Stimulated activated naive CD8-positive, alpha-beta T cell treated with anti-CD3 and anti-CD28 coated beads, Interleukin-15, amount 100 ng/mL, for 72 hours (primary cell): ENCODE data around the gene MAP2K5.

Experiments
- ATAC-seq: fragments of 150-1000 bp; cut with Tn5 transposase; 2 replicates; pipeline ENCODE4 v1.10.0; 2021; ENCODE audit warnings: mild to moderate bottlenecking, moderate library complexity
- DNase-seq, 2 donors: peaks; one replicate each; pipeline ENCODE4 v3.0.0; 2021 to 2022
- H3K27ac Mint-ChIP-seq, 2 donors: one replicate each; pipeline ENCODE4 v1.8.0; 2022; ENCODE audit warnings: mild to moderate bottlenecking in 2 of 2, mixed read lengths in 2 of 2, moderate library complexity in 2 of 2
- H3K27me3 Mint-ChIP-seq: one replicate; pipeline ENCODE4 v1.8.0; 2022; ENCODE audit warnings: mixed read lengths
- H3K4me1 Mint-ChIP-seq: one replicate; pipeline ENCODE4 v1.8.0; 2022; ENCODE audit warnings: mild to moderate bottlenecking, mixed read lengths
- H3K4me3 Mint-ChIP-seq, 2 donors: one replicate each; pipeline ENCODE4 v1.8.0; 2022; ENCODE audit warnings: mild to moderate bottlenecking in 2 of 2, mixed read lengths in 2 of 2, moderate library complexity in 1 of 2
- H3K9me3 Mint-ChIP-seq, 2 donors: one replicate each; pipeline ENCODE4 v1.8.0; 2022; ENCODE audit warnings: mixed read lengths in 2 of 2

MAP2K5 gene

GRCh38 chr15:67723294-67724024 lies 181.0 kb downstream of the MAP2K5 start:
- H3K27me3 Mint-ChIP-seq: no peaks in the 10 kb centered on the region
- no peaks in the 10 kb centered on the region for H3K9me3 Mint-ChIP-seq

GRCh38 chr15:67724691-67725375 lies 182.3 kb downstream of the MAP2K5 start:
- no peaks in the 10 kb centered on the region for H3K9me3 Mint-ChIP-seq
- no peak for ATAC-seq
- no peak for DNase-seq
- H3K4me3 Mint-ChIP-seq: no peak overlapping the region
- no peaks in the 10 kb centered on the region for H3K27me3 Mint-ChIP-seq
- peak overlapping the region in 1 of 2 donors; percentile 13 for H3K27ac Mint-ChIP-seq
- H3K4me1 Mint-ChIP-seq: peaks cover 11% of the 10 kb centered on the region

More at GRCh38 chr15:67723294-67724024, 181.0 kb downstream of the MAP2K5 start:
- ATAC-seq (no peak), DNase-seq (no peak)
- Mint-ChIP-seq H3K4me3 (no peak overlapping the region), H3K4me1 (peaks cover 10% of the 10 kb centered on the region), H3K27ac (no peak overlapping the region)

- Mint-ChIP-seq H3K4me3 (no peak overlapping the region), H3K9me3 (no peaks in the 10 kb centered on the region), H3K27me3 (no peaks in the 10 kb centered on the region), H3K4me1 (peaks cover 19% of the 10 kb centered on the region), H3K27ac (no peak overlapping the region)
- no peak for DNase-seq
- ATAC-seq: no peak
Measured at GRCh38 chr15:67730135-67730534, 187.6 kb downstream of the MAP2K5 start.

GRCh38 chr15:67731112-67731721 lies 188.7 kb downstream of the MAP2K5 start:
- H3K27me3 Mint-ChIP-seq: no peaks in the 10 kb centered on the region
- H3K9me3 Mint-ChIP-seq: no peaks in the 10 kb centered on the region
- ATAC-seq (no peak), DNase-seq (no peak)
- no peak overlapping the region for H3K27ac Mint-ChIP-seq
- H3K4me3 Mint-ChIP-seq: no peak overlapping the region
- peaks cover 28% of the 10 kb centered on the region for H3K4me1 Mint-ChIP-seq

GRCh38 chr15:67732164-67732563 lies 189.7 kb downstream of the MAP2K5 start:
- no peaks in the 10 kb centered on the region for H3K9me3 Mint-ChIP-seq
- peaks cover 28% of the 10 kb centered on the region for H3K4me1 Mint-ChIP-seq
- no peak overlapping the region for H3K4me3 Mint-ChIP-seq
- no peak overlapping the region for H3K27ac Mint-ChIP-seq
- no peaks in the 10 kb centered on the region for H3K27me3 Mint-ChIP-seq
- DNase-seq (no peak), ATAC-seq (no peak)

GRCh38 chr15:67732671-67733374 lies 190.3 kb downstream of the MAP2K5 start:
- peaks cover 28% of the 10 kb centered on the region for H3K4me1 Mint-ChIP-seq
- H3K27me3 Mint-ChIP-seq: no peaks in the 10 kb centered on the region
- no peak overlapping the region for H3K27ac Mint-ChIP-seq
- no peak for ATAC-seq
- DNase-seq: no peak
- H3K9me3 Mint-ChIP-seq: no peaks in the 10 kb centered on the region
- no peak overlapping the region for H3K4me3 Mint-ChIP-seq

- Mint-ChIP-seq H3K4me1 (peaks cover 24% of the 10 kb centered on the region), H3K27me3 (no peaks in the 10 kb centered on the region), H3K9me3 (no peaks in the 10 kb centered on the region), H3K27ac (no peak overlapping the region), H3K4me3 (no peak overlapping the region)
- DNase-seq: no peak
- no peak for ATAC-seq
Measured at GRCh38 chr15:67735896-67736295, 193.4 kb downstream of the MAP2K5 start.

GRCh38 chr15:67736810-67737209 lies 194.3 kb downstream of the MAP2K5 start:
- ATAC-seq: no peak
- Mint-ChIP-seq H3K27ac (no peak overlapping the region), H3K4me1 (peaks cover 28% of the 10 kb centered on the region), H3K4me3 (no peak overlapping the region), H3K27me3 (no peaks in the 10 kb centered on the region), H3K9me3 (no peaks in the 10 kb centered on the region)
- DNase-seq: no peak

- DNase-seq (no peak), ATAC-seq (no peak)
- Mint-ChIP-seq H3K27me3 (no peaks in the 10 kb centered on the region), H3K9me3 (no peaks in the 10 kb centered on the region), H3K27ac (no peak overlapping the region), H3K4me3 (no peak overlapping the region), H3K4me1 (peaks cover 31% of the 10 kb centered on the region)
Measured at GRCh38 chr15:67738056-67738455, 195.6 kb downstream of the MAP2K5 start.

- DNase-seq: no peak
- ATAC-seq: no peak
- no peak overlapping the region for H3K27ac Mint-ChIP-seq
- no peak overlapping the region for H3K4me3 Mint-ChIP-seq
- H3K4me1 Mint-ChIP-seq: peaks cover 46% of the 10 kb centered on the region
- no peaks in the 10 kb centered on the region for H3K27me3 Mint-ChIP-seq
- H3K9me3 Mint-ChIP-seq: no peaks in the 10 kb centered on the region
Measured at GRCh38 chr15:67740405-67740804, 197.9 kb downstream of the MAP2K5 start.

GRCh38 chr15:67741308-67741707 lies 198.8 kb downstream of the MAP2K5 start:
- DNase-seq (no peak), ATAC-seq (no peak)
- Mint-ChIP-seq H3K27ac (no peak overlapping the region), H3K9me3 (no peaks in the 10 kb centered on the region), H3K4me1 (peaks cover 46% of the 10 kb centered on the region), H3K27me3 (no peaks in the 10 kb centered on the region), H3K4me3 (no peak overlapping the region)

- Mint-ChIP-seq H3K27me3 (no peaks in the 10 kb centered on the region), H3K4me1 (peaks cover 54% of the 10 kb centered on the region), H3K9me3 (no peaks in the 10 kb centered on the region), H3K4me3 (no peak overlapping the region), H3K27ac (peak overlapping the region; percentile 59 to 62)
- DNase-seq: no peak
- no peak for ATAC-seq
Measured at GRCh38 chr15:67743558-67743957, 201.1 kb downstream of the MAP2K5 start.

- Mint-ChIP-seq H3K4me3 (peak overlapping the region; percentile 24 to 51), H3K4me1 (peaks cover 55% of the 10 kb centered on the region), H3K27me3 (no peaks in the 10 kb centered on the region), H3K9me3 (no peaks in the 10 kb centered on the region), H3K27ac (peak overlapping the region; percentile 95 to 96)
- ATAC-seq: peak; percentile 42
- DNase-seq: no peak
Measured at GRCh38 chr15:67744331-67745072, 202.0 kb downstream of the MAP2K5 start.

GRCh38 chr15:67745073-67746006 lies 202.8 kb downstream of the MAP2K5 start:
- no peaks in the 10 kb centered on the region for H3K27me3 Mint-ChIP-seq
- peak overlapping the region; percentile 95 to 96 for H3K27ac Mint-ChIP-seq
- ATAC-seq (no peak), DNase-seq (no peak)
- no peaks in the 10 kb centered on the region for H3K9me3 Mint-ChIP-seq
- peak overlapping the region; percentile 24 to 51 for H3K4me3 Mint-ChIP-seq
- H3K4me1 Mint-ChIP-seq: peaks cover 63% of the 10 kb centered on the region
